ENCODE data around the gene ANKRD23.
A peak's percentile ranks its signal among the peaks of the same experiment; 100 is the strongest.
"Not testable (repeated sequence)": the region's sequence is repeated elsewhere in the genome, so short reads cannot be mapped to it uniquely, and the experiment has no call there.

The ANKRD23 gene

DNA sequence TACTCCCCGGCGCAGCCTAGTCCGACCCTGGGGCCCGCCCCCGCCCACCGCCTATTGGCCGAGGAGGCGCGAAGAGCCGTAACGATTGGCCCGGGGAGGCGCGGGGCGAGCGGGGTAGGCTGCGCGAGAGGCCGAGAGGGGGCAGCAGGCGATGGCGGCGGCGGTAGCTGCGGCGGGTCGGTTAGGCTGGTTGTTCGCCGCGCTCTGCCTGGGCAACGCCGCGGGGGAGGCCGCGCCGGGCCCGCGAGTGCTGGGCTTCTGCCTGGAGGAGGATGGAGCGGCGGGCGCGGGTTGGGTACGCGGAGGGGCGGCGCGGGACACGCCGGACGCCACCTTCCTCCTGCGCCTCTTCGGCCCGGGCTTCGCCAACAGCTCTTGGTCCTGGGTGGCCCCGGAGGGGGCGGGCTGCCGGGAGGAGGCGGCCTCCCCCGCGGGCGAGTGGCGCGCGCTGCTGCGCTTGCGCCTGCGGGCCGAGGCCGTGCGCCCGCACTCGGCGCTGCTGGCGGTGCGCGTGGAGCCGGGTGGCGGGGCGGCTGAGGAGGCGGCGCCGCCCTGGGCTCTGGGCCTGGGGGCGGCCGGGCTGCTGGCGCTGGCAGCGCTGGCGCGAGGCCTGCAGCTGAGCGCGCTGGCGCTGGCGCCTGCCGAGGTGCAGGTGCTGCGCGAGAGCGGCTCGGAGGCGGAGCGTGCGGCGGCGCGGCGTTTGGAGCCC, 27.5 kb downstream of the ANKRD23 start, which contains the start of gene CNNM3:
TSS of gene CNNM3 (plus strand) at position 142 of the 709 bp plus-strand sequence. CDS start at position 152, 10 bp downstream.
- peak; percentile 93 for DNase-seq (ENCODE audit: low spot score)

DNA sequence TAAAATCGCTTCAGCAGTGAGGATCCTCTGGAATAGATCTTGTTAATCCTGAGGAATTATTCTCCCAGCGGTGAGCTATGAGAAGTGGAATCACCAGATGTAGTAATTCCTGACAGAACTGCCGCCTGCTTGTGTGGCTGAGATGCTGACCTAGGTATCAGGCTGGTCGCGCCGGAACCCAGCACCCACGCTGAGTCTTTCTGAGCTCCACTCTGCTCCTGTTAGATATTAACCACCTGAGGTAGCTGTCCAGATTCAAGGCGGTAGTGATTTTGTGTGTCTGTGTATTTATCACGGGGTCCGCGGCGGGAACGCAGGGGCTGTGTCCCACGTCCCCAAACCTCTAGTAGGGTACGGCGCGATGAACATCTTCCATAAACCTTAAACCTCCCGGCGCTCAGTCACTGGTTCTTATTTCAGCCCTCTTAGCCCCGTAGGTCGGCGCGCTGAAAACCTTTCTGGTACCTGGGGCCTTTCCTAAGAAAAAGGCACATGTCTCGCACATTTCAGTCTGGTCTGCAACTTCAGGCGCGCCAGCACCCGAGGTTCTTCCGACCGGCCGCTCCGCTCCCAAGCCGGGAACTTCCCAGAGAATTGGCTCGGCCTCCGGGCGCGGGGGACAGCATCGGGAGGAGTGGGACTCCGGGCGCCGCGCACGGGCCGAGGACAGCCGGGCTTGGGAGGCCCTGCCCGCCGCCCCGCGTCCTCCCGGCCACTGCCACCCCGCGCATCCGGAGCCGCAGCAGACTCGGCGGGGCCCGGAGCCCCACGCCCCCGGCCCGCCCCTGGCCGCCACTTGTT, 28.3 kb downstream of the ANKRD23 start:
- peak; percentile 51 for DNase-seq (ENCODE audit: low spot score)

DNA sequence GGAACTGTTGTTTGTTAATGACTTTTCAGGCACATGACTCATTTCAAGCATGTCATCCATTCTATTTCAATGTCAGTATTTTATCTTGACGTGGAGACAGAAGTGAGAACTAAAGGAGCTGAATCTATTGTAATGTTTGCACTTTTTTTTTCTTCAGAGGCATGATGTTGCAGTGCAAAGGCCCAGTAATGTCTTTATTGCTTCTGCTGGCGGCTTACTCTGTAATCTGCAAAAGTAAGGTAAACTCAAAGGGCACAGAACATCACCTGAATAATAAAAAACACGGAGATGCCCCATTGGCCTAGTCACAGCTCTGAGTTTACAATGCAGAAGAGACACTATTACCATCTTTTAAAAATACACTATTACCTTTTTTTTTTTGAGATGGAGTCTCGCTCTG, 30.2 kb downstream of the ANKRD23 start:
- DNase-seq (ENCODE audit: low spot score): no peak

DNA sequence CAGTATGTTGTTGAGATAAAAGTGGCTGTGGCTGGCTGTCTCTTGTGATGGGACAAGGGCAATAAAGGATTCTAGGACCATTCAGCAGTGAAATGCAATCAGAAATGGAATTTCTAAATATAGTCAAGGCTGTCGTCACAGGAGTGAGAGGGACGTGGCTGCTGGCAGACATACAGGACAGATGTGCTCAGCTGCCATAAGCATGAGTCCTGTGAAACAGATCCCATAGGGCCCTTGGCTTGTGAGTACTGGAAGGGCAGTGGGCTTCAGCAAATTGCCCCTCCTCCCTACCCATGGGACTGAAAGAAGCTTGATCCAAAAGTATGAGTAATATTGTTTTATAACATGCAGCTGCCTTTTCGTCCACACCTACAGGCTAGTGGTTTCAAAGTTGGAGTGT, 31.9 kb downstream of the ANKRD23 start:
- no peak for DNase-seq (ENCODE audit: low spot score)

DNA sequence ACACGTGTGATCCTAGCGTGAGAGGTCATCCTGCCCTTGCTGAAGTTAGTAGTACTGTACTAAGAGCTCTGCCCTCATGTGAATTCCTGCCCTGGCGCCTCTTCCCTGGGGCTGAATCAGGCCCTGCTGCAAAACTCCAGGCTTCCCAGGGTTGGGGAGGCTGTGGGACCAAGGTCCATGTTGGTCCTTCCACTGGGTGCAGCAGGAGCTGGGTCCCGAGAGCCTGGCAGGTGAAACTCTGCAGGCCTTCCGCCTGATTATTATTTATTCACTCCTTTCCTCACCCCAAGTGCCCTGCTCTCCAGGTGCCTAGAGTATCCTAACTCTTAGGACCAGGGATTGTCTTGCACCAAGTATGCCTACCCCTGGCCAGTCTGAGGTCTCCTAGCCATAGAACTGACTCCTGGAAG, 33.0 kb downstream of the ANKRD23 start:
- no peak for DNase-seq (ENCODE audit: low spot score)

DNA sequence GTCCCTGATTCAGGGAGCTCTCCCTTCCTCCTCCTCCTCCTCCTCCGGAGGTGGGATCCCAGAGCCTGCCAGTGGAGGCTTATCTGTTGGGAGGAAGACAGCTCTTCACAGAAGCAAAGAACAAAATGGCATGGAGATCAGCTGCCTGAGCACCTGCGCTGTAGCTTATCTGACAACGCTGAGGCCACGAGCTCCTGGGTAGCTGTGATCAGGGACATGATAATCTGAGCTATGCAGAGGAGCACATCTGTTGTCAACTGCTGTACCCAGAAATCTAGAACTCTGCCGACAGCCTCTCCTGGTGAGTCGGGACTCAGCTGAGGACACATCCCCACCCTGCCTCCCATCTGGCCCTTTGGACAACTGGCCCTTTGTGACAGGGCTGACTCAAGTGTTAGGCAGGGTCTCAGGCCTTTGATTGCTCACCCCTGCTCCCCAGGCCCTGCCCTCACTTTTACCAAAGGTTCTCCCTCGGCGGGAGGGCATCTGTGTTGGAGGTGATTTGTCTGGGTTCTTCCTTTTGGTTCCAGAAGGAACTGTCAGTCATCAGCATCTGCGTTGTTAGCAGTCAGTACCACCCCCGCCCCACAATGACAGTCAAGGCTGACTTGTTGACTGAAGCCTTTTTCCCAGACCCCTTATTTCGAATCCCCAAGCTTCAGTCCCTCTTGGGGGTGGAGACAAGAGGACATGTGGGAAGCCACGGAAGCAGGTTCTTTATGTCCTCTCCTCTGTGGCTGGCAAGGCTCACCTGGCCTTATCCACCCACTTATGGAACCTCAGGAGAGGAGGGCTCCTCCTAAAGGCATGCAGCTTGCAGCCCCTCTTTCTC, 33.7 kb downstream of the ANKRD23 start:
- peak; percentile 73 for DNase-seq (ENCODE audit: low spot score)

DNA sequence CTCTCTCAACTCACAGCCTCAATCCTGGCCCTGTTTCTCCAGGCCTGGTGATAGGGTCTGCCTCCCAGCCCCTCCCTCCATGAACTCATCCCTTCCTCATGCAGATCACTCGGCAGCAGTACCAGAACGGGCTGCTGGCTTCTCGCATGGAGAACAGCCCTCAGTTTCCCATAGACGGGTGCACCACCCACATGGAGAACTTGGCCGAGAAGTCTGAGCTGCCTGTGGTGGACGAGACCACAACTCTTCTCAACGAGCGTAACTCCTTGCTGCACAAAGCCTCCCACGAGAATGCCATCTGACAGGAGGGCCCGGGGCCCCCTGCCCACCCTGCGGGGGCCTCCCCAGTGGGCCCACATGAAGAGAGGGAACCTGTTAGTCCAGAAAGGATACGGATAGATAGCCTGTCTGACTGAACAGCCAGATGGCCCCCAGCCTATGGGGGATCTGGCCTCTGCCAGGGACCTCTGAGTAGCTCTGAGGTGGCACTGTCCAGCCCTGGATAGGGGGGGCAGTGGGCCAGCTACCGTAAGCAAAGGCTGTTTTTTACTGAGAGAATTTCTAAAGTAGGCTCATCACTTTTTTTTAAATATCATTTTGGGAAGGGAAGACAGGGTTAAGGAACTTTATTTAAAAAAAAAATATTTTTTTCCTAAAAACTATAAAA, 34.5 kb downstream of the ANKRD23 start:
- no peak for DNase-seq (ENCODE audit: low spot score)

DNA sequence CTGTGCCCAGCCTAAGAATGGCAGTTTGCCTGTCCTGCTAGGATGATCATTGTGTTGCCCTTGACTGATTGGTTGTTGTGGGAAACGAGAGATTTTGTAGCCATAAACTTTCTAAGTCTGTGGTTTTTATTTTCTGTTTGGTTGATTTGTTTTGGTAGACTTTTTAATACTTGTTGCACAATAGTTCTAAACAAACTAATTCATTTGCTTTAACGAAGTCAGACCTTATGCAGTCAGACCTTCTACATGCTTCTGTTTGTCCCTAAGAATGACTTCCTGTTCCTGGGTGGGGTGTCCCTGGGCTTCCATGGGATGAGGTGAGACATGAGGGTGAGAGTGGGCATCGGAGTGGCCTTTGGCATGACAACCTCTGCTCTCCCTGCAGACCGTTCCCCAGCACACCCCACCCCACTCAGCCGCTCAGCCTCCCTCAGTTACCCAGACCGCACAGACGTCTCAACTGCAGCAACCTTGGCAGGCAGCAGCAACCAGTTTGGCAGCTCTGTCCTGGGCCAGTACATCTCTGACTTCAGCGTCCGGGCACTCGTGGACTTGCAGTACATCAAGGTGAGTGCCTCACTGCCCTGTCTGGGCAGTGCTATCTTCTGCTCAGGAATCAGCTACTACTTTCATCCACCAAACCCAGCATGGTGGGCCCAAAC, 35.5 kb downstream of the ANKRD23 start:
- no peak for DNase-seq (ENCODE audit: low spot score)

DNA sequence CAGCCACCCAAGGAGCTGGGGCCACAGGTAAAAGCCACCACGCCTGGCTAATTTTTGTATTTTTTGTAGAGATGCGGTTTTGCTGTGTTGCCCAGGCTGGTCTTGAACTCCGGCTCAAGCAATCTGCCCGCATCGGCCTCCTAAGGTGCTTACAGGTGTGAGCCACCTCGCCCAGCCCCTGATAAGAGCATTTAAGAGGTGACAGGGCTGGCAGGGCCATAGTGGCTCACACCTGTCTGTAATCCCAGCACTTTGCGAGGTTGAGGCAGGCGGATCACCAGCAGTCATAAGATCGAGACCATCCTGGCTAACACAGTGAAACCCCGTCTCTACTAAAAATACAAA, 36.7 kb downstream of the ANKRD23 start:
- DNase-seq (ENCODE audit: low spot score): no peak

DNA sequence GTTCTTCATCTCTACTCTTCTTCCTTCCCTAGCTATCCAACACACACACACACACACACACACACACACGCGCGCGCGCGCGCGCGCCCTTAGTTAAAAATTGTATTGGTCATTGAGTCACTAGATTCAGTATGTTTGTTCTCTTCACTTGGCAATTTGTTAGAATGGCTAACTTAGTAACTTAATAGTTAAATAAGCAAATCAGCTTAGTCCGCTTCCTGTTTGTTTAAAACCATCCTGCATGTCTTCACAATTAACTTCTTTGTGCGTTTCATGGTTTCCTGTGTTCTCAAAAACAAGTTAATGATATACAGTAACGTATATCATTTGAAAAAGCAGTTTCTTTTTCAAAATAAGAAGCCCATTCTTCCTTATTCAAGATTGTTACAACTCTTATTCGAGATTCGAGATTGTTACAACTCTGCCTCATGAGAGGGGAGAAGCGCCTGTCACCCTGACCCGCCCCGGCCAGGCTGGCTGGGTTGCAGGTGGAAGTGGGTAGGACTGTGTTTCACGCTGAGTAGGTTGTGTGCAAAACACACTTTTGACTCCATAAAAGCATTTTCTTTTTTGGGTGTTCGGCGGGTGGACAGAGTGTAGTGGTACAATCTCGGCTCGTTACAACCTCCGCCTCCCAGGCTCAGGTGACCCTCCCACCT, 37.2 kb downstream of the ANKRD23 start:
- DNase-seq (ENCODE audit: low spot score): no peak

DNA sequence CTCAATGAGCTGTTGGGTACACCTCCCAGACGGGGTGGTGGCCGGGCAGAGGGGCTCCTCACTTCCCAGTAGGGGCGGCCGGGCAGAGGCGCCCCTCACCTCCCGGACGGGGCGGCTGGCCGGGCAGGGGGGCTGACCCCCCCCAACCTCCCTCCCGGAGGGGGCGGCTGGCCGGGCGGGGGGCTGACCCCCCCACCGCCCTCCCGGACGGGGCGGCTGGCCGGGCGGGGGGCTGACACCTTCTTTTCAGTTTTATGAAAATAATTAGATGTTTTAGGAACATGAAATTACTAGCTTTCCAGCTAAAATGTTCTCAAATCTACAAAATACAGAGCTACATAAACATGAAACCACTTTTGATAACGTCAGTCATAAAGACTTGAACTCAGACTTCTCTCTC, 37.9 kb downstream of the ANKRD23 start:
- not testable (repeated sequence) for DNase-seq (ENCODE audit: low spot score)

DNA sequence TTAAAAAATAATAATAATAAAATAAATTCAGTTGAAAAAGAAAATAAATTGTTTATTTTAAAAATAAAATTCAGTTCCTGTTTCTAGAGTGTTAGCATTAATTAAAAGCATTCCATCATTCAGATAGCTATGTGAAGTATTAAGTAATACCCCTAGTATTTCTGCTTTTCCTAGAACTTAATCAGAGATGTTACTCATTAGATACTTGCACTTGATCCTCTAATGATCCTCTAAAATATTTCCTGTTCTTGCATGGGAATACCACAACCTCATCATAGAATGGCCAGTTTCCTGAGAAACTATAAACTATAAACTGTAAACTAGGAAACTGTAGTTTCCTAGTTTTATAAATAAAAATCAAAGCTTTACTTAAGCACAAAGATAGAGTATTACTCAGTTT, 38.8 kb downstream of the ANKRD23 start:
- DNase-seq (ENCODE audit: low spot score): no peak

DNA sequence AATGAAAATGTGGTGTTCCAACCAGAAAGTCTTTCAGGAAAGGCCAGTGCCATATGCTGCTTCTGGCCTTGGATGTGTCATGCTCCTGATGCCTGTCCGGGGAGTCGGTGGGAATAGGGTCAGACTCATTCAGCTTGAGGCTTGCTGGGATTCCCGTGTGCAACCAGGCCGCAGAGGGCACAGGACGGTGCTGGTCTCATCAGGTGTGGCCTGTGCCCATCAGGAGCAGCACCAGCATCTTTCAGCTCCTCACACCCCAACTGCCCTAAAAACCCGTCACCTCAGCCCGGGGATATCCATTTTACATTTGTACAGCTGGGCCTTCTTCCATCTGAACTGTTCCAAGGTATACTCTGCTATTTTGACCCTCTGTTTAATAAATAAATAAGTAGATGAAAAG, 41.1 kb downstream of the ANKRD23 start:
- DNase-seq (ENCODE audit: low spot score): no peak

DNA sequence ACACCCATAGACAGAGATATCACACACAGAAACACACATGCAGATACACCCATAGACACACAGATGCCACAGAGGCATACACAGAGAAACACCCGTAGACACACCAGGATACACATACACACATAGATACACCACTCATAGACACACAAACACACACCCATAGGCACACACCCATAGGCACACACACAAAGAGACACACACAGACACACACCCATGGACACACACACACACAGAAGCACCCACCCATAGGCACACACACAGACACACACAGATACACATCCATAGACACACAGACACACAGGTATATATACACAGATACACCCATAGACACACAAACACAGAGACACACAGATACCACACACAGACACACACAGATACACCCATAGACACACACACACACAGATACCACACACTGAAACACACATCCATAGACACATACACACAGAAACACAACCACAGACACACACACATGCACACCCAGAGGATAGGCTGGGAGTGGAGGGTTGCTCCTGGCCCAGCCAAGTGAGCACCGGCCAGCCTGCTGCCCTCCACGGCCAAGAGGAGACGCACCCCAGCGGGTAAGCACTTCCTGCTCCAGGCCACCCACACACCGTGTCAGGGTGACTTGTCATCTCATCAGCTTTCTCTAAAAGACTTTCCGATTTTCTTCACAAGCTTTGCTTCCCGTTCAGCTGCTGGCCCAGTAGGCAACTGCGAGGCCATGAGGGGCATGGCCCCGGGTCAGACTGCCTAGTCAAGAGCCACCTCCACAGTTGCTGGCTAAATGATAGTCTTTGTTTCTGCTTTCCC, 41.8 kb downstream of the ANKRD23 start:
- no peak for DNase-seq (ENCODE audit: low spot score)

DNA sequence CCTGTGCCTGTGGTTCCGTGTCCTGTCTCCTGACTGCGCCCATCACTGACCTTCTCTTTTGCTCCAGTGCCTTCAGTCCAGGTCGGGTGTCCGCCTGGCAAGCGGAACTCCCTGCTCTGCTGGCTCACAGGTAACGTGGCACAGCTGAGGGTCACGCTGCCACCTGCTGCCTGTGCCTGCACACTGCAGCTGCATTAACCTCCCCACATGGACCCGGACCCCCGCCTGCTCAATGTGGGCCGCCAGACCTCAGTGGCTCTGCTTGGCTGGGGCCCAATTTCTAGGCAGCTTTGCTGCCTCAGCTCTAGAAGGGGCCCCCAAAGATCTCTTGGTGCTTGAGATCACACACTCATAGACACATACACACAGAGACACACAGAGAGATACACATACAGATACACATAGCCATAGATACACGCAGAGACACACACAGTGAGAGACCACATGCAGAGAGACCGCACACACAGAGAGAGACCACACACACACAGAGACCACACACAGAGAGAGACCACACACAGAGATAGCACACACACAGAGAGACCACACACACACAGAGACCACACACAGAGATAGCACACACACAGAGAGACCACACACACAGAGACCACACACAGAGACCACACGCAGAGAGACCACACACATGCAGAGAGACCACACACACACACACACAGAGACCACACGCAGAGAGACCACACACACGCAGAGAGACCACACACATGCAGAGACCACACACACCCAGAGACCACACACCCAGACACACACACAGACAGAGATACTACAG, 42.6 kb downstream of the ANKRD23 start:
- peak; percentile 68 for DNase-seq (ENCODE audit: low spot score)

DNA sequence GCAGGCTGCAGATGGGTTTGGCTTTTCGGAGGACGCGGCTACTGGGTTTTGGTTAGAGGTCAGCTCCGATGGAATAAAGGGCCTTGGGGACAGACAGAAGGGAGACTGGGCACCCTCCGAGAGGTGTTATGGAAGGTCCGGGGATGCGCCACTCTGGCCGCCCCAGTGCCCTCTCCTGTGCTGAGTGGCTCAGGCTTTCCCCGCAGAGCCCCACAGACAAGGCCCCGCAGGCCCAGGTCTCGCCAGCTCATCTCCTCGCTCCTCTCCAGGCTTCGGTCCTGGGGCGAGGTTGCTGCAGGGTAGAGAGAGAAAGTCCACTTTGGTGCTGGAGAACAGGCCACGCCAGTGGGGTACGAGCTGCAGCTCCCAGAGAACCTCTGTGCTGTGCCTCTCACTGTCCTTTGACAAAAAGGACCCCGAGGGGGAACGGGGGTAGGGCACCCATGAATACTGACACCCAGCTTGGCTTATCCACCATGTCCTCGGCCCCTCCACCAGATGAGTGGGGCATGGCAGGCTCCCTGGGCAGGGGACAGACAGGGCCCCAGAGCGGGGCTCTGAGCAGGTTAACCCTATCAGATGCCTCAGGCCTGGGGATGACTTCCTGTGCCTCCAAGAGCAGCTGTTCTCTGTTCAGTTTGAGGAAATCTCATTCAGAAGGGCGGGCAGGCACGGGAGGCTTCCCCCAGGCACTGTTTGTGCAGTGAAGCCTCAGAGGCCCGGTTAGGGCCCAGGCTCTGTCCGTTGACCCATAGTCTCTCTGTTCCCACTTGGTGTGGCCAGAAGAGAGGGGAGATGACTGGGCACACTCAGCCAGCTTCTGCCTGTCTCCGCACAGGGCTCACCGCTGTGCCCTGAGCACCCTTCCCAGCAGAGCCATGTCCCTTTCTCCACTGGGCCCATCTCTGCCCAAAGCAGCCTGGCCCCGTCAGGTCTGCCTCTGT, 43.5 kb downstream of the ANKRD23 start:
- DNase-seq (ENCODE audit: low spot score): no peak

DNA sequence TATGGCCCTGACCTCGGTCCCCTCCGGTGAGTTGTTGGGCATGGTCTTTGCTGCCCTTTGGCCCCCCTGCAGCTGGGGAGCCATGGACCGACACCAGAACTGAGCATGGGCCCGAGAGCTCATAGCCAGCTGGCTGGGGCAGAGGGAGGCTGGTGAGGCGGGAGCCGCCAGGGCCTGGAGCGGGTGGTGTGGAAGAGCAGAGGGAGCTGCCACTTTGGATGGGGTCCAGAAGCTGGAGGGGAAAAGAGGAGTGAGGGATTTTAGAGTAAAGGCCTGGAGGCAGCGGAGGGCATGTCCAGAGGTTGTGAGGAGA, 44.2 kb downstream of the ANKRD23 start:
- no peak for DNase-seq (ENCODE audit: low spot score)

Data from SK-N-DZ (cell line).